GM12878 (cell line): Measurements from ENCODE around the gene CCR5. TPM values are rescaled to one million over a fixed set of nuclear protein-coding genes. Genes with fewer than 3 reads are reported as not detected.

Source experiments
- ATAC-seq: fragments of 200-7000 bp; cut with Tn5 transposase; 3 replicates; pipeline ENCODE4 v1.9.1; 2020; ENCODE audit warnings: mild to moderate bottlenecking, moderate library complexity
- BruUV-seq: library from RNA; stranded (reverse); fragments of 400-500 nt; replicated peaks from 2 replicates; lab custom pipeline; 2021; lab: Mats Ljungman, UMichigan
- CTCF ChIA-PET: fragments of 300-600 bp; sonication (Branson Sonifier 250); formaldehyde crosslinking; extraction: SDS; loops from one replicate; lab custom pipeline; 2021; ENCODE audit warnings: inconsistent platforms; lab: Yijun Ruan, JAX
- POLR2A ChIA-PET: fragments of 350-600 bp; formaldehyde crosslinking; extraction: SDS; loops from one replicate; lab custom pipeline; 2021; ENCODE audit warnings: inconsistent platforms; lab: Charles Lee
- RAD21 ChIA-PET: fragments of 300-600 bp; sonication (Branson Sonifier 250); formaldehyde crosslinking; loops from one replicate; lab custom pipeline; 2023; ENCODE audit warnings: antibody characterized with exemption; ENCODE audit not compliant: unreplicated experiment; lab: Charles Lee
- SMC1A ChIA-PET: fragments of 300-600 bp; sonication (Branson Sonifier 250); formaldehyde crosslinking; loops from one replicate; lab custom pipeline; 2023; ENCODE audit not compliant: unreplicated experiment, uncharacterized antibody; lab: Charles Lee
- DNase-seq: peaks from one replicate; pipeline ENCODE4 v3.0.0-alpha.2; 2011; ENCODE audit warnings: low read depth, low spot score
- FAIRE-seq: peaks from 3 replicates; lab custom pipeline; 2011; peaks lifted over from hg19 to GRCh38; lab: Jason Lieb, UNC
- H2AFZ ChIP-seq: 2 replicates; pipeline ENCODE4 v1.6.0; 2011; ENCODE audit warnings: low read depth, low read length, control low read depth; ENCODE audit not compliant: control insufficient read depth
- H3K27ac ChIP-seq: 2 replicates; pipeline ENCODE4 v1.5.1; 2011; ENCODE audit warnings: control low read depth; ENCODE audit not compliant: control insufficient read depth, insufficient read depth
- H3K27me3 ChIP-seq, 2 experiments: replicated peaks in 1 of 2; 2 replicates each; pipeline versions ENCODE4 v1.6.0 to v1.6.1; 2011; ENCODE audit warnings: low read length in 1 of 2; ENCODE audit not compliant: control insufficient read depth in 2 of 2, insufficient read depth in 2 of 2
- H3K36me3 ChIP-seq, 2 experiments: 2 replicates each; pipeline ENCODE4 v1.5.1; 2011; ENCODE audit warnings: low read length in 1 of 2; ENCODE audit not compliant: control insufficient read depth in 2 of 2, insufficient read depth in 2 of 2
- H3K4me1 ChIP-seq: 2 replicates; pipeline ENCODE4 v1.6.1; 2011; ENCODE audit warnings: mild to moderate bottlenecking, low read length, moderate library complexity, mixed read lengths; ENCODE audit not compliant: control insufficient read depth, insufficient read depth
- H3K4me2 ChIP-seq: 2 replicates; pipeline ENCODE4 v1.6.0; 2011; ENCODE audit warnings: control low read depth; ENCODE audit not compliant: control insufficient read depth, insufficient read depth
- H3K4me3 ChIP-seq: fragments of 200-600 bp; sonication (generic); 2 replicates; pipeline ENCODE4 v1.5.1; 2016
- H3K79me2 ChIP-seq: 2 replicates; pipeline ENCODE4 v1.6.0; 2011; ENCODE audit warnings: low read length; ENCODE audit not compliant: control insufficient read depth, insufficient read depth
- H3K9ac ChIP-seq: 2 replicates; pipeline ENCODE4 v1.8.0; 2011; ENCODE audit warnings: low read length, control low read depth, mixed read lengths; ENCODE audit not compliant: control insufficient read depth, insufficient read depth
- H3K9me3 ChIP-seq: replicated peaks from 3 replicates; pipeline ENCODE4 v1.5.1; 2011; ENCODE audit warnings: mild to moderate bottlenecking, low read length; ENCODE audit not compliant: control insufficient read depth, insufficient read depth
- H4K20me1 ChIP-seq: 2 replicates; pipeline ENCODE4 v1.6.0; 2011; ENCODE audit not compliant: control insufficient read depth, insufficient read depth
- CBX5 ChIP-seq: sonication (generic); IDR thresholded peaks from 2 replicates; pipeline ENCODE4 v1.6.1; 2016; ENCODE audit warnings: low read depth, moderate library complexity, mild to moderate bottlenecking, inconsistent platforms
- ELK1 ChIP-seq: IDR thresholded peaks from 2 replicates; pipeline ENCODE4 v1.6.1; 2012; ENCODE audit warnings: low read depth, low read length, improper control_type of control experiment
- FOS ChIP-seq: IDR thresholded peaks from 3 replicates; pipeline ENCODE4 v1.6.1; 2011; ENCODE audit warnings: borderline replicate concordance; ENCODE audit not compliant: insufficient read length; ENCODE audit errors: extremely low read depth
- HDAC6 ChIP-seq: fragments of 200-600 bp; sonication (generic); IDR thresholded peaks from one replicate; pipeline ENCODE4 v1.8.0; 2017; ENCODE audit warnings: antibody characterized with exemption; ENCODE audit not compliant: unreplicated experiment
- KLF5 ChIP-seq: fragments of 450-650 bp; IDR thresholded peaks from 2 replicates; pipeline ENCODE4 v1.6.1; 2014; ENCODE audit warnings: mild to moderate bottlenecking; ENCODE audit not compliant: partially characterized antibody
- MLLT1 ChIP-seq: fragments of 450-650 bp; IDR thresholded peaks from 2 replicates; pipeline ENCODE4 v1.6.1; 2016; ENCODE audit warnings: mild to moderate bottlenecking
- NFYB ChIP-seq: IDR thresholded peaks from 2 replicates; pipeline ENCODE4 v1.6.1; 2011; ENCODE audit warnings: low read depth, mild to moderate bottlenecking, low read length, improper control_type of control experiment, moderate library complexity; ENCODE audit not compliant: insufficient read depth
- NKRF ChIP-seq: fragments of 450-650 bp; conservative IDR thresholded peaks from 2 replicates; pipeline ENCODE4 v1.6.1; 2017; ENCODE audit warnings: mild to moderate bottlenecking, moderate library complexity
- NR2C2 ChIP-seq: IDR thresholded peaks from 2 replicates; pipeline ENCODE4 v1.6.1; 2011; ENCODE audit warnings: borderline replicate concordance, low read depth; ENCODE audit not compliant: control insufficient read depth, insufficient read length
- NRF1 ChIP-seq: conservative IDR thresholded peaks from 2 replicates; pipeline ENCODE4 v1.6.1; 2011; ENCODE audit warnings: mild to moderate bottlenecking, low read depth, low read length, improper control_type of control experiment
- POLR2AphosphoS5 ChIP-seq: IDR thresholded peaks from 2 replicates; pipeline ENCODE4 v1.6.1; 2011; ENCODE audit warnings: mild to moderate bottlenecking, low read length, inconsistent platforms
- SIN3A ChIP-seq: IDR thresholded peaks from 2 replicates; pipeline ENCODE4 v1.6.1; 2012; ENCODE audit warnings: low read depth, low read length, improper control_type of control experiment
- SMAD1 ChIP-seq: fragments of 450-650 bp; IDR thresholded peaks from 2 replicates; pipeline ENCODE4 v1.6.1; 2018; ENCODE audit warnings: mild to moderate bottlenecking, low read depth; ENCODE audit not compliant: partially characterized antibody
- SRF ChIP-seq, 2 experiments: IDR thresholded peaks; 2 replicates each; pipeline ENCODE4 v1.6.1; 2011; ENCODE audit warnings: low read depth in 2 of 2, low read length in 2 of 2, mild to moderate bottlenecking in 1 of 2, moderate library complexity in 1 of 2
- TBL1XR1 ChIP-seq: IDR thresholded peaks from 2 replicates; pipeline ENCODE4 v1.6.1; 2012; ENCODE audit warnings: low read depth, low read length, improper control_type of control experiment
- TCF7 ChIP-seq: IDR thresholded peaks from 2 replicates; pipeline ENCODE4 v1.6.1; 2014; ENCODE audit warnings: antibody characterized with exemption, borderline replicate concordance
- ZNF384 ChIP-seq: IDR thresholded peaks from 2 replicates; pipeline ENCODE4 v1.6.1; 2012; ENCODE audit warnings: low read depth, mild to moderate bottlenecking, low read length, improper control_type of control experiment, borderline replicate concordance
- WGBS: methylation state at CpG from one replicate; pipeline ENCODE4 v1.1.6; 2016; ENCODE audit warnings: low lambda C conversion rate; ENCODE audit not compliant: insufficient replicate concordance, insufficient coverage; ENCODE audit errors: missing lambda C conversion rate; 5-methylcytosine and 5-hydroxymethylcytosine counted together
- in situ Hi-C: fragments of 300-500 bp; cut with MboI; formaldehyde crosslinking; loops from 9 replicates; pipeline ENCODE4 v1.14.3; 2018; ENCODE audit warnings: mixed read lengths
- intact Hi-C: fragments of 100-400 bp; cut with micrococcal nuclease; formaldehyde crosslinking; loops from one replicate; pipeline ENCODE4 v1.14.2; 2022; ENCODE audit not compliant: unreplicated experiment
- polyA plus RNA-seq, 11 experiments: library from polyadenylated mRNA; depleted of rRNA in 4 of 11; unstranded in 6 of 11; stranded (reverse) in 5 of 11; fragments of >200 nt; fragmentation: Nextera tagmentation in 4 of 11; fragmentation: Illumina TruSeq in 1 of 11; extraction: Ambion mirVana in 4 of 11; extraction: Trizol in 1 of 11; gene quantifications; 1 replicate in 1 of 11; 2 replicates in 10 of 11; pipeline versions ENCODE4 v1.2.1 to v1.2.3, GENCODE V29; 2011 to 2016; ENCODE audit warnings: inconsistent platforms in 2 of 11, missing spikeins in 2 of 11, low read depth in 1 of 11
- total RNA-seq, 4 experiments: library from RNA; depleted of rRNA in 3 of 4; stranded (reverse); fragments of >200 nt in 3 of 4; fragmentation: Illumina TruSeq in 1 of 4; extraction: Trizol in 1 of 4; gene quantifications; 2 replicates each; pipeline versions ENCODE4 v1.2.1 to v1.2.3, GENCODE V29; 2013 to 2021

The CCR5 gene
- total and polyA plus RNA-seq, 10 of the 15 experiments (the other 5 are each of a cell fraction or from before 2014, with no cell fraction given) = 0.17 to 1.6 (median 0.82) TPM; not detected in 1

GRCh38 chr3:46417841-46418611 lies 47.3 kb downstream of the CCR5 start:
- ChIA-PET CTCF (interaction anchor here (0.7 kb wide), 1 partner anchor 419 kb away, joined by 3 read pairs; no protein-coding TSS in a partner anchor), SMC1A (interaction anchor here (1.6 kb wide), 1 partner anchor 17 kb away, joined by 3 read pairs; no protein-coding TSS in a partner anchor)
- 60% methylated on average over 9 of the region's 9 CpGs for WGBS
- DNase-seq (no peak), FAIRE-seq (no peak)
- no peak overlapping the region for H3K27ac ChIP-seq
- no peaks in the 10 kb centered on the region for H3K27me3 ChIP-seq
- no peak overlapping the region for H2AFZ ChIP-seq
- no peaks in the 10 kb centered on the region for H3K4me1 ChIP-seq
- no peak overlapping the region for H3K4me3 ChIP-seq
- TF ChIP-seq MLLT1 = no peak
- no peak for TF ChIP-seq HDAC6
- no peak for TF ChIP-seq SIN3A
- no peak for TF ChIP-seq NKRF
- TF ChIP-seq TCF7 = no peak
- no peak for TF ChIP-seq ELK1
- no peak for TF ChIP-seq NFYB
- no peak for TF ChIP-seq SRF (IDR thresholded peaks at IDR 0.05; ENCODE audit: low read depth in 2 of 2, low read length in 2 of 2)
- no peak for TF ChIP-seq TBL1XR1
- TF ChIP-seq NR2C2 = no peak
- TF ChIP-seq ZNF384 = no peak
- no peak for TF ChIP-seq KLF5
- no peak for TF ChIP-seq SMAD1
- TF ChIP-seq NRF1 = no peak
- no peak for TF ChIP-seq FOS
- TF ChIP-seq CBX5 = no peak
- TF ChIP-seq POLR2AphosphoS5 = no peak
- TF ChIP-seq, all 136 proteins: peak for 0
- POLR2A ChIA-PET = no interaction called here
- ATAC-seq = no peak
- intact Hi-C loops = no loop called here
- in situ Hi-C loops = no loop called here
- Histone ChIP-seq H3K4me2 (no peak overlapping the region), H4K20me1 (no peaks in the 10 kb centered on the region), H3K79me2 (no peaks in the 10 kb centered on the region), H3K36me3 (no peaks in the 10 kb centered on the region), H3K9me3 (no peaks in the 10 kb centered on the region), H3K9ac (no peak overlapping the region)
- RAD21 ChIA-PET = no interaction called here
- no TSS peak for BruUV-seq
